GM18517 (cell line): ENCODE data around the gene VSX2.

ENCODE experiments used
- ATAC-seq: cut with Tn5 transposase; IDR thresholded peaks from one replicate; pipeline ENCODE4 v1.9.1; 2021; ENCODE audit warnings: mild to moderate bottlenecking, moderate library complexity; ENCODE audit not compliant: unreplicated experiment

The VSX2 gene

GRCh38 chr14:74301594-74302151, 62.4 kb downstream of the VSX2 start:
- ATAC-seq: no peak

GRCh38 chr14:74302152-74302628, 62.9 kb downstream of the VSX2 start:
- ATAC-seq: peak; percentile 7

- peak; percentile 96 for ATAC-seq
Measured at GRCh38 chr14:74302634-74303569, 63.7 kb downstream of the VSX2 start, which contains the start of gene ABCD4. Gene ABCD4 (minus strand): TSS chr14:74302934. CDS start chr14:74302912, 22 bp downstream.

- ATAC-seq: no peak
Measured at GRCh38 chr14:74308695-74309094, 69.4 kb downstream of the VSX2 start.

GRCh38 chr14:74309125-74310022, 70.1 kb downstream of the VSX2 start:
- ATAC-seq: no peak

- ATAC-seq: no peak
Measured at GRCh38 chr14:74312161-74312560, 72.9 kb downstream of the VSX2 start.
